Aorta (tissue), 5 donors: Measurements from ENCODE around the gene AK8. TPM values are rescaled to one million over a fixed set of nuclear protein-coding genes. Genes with fewer than 3 reads are reported as not detected.

Experiments used
- ATAC-seq: fragments of 200-7000 bp; cut with Tn5 transposase; one replicate; pipeline ENCODE4 v1.9.1; 2022; ENCODE audit warnings: moderate library complexity; ENCODE audit not compliant: low FRiP score
- DNase-seq, 2 donors: peaks; one replicate each; pipeline ENCODE4 v3.0.0-alpha.2; 2020
- H3K27ac ChIP-seq, 2 donors: one replicate each; pipeline ENCODE4 v1.5.1; 2013; ENCODE audit warnings: low read length in 2 of 2, mild to moderate bottlenecking in 2 of 2, moderate library complexity in 2 of 2, control low read depth in 1 of 2, inconsistent platforms in 1 of 2, low read depth in 1 of 2
- H3K27me3 ChIP-seq, 2 donors: one replicate each; pipeline ENCODE4 v1.6.1; 2013; ENCODE audit warnings: control low read depth in 1 of 2, low read length in 1 of 2, mild to moderate bottlenecking in 1 of 2, moderate library complexity in 1 of 2; ENCODE audit not compliant: insufficient read depth in 2 of 2, control insufficient read depth in 1 of 2
- H3K36me3 ChIP-seq, 2 donors: one replicate each; pipeline ENCODE4 v1.6.1; 2013; ENCODE audit warnings: control low read depth in 1 of 2, low read length in 1 of 2, mild to moderate bottlenecking in 1 of 2; ENCODE audit not compliant: insufficient read depth in 2 of 2, control insufficient read depth in 1 of 2
- H3K4me1 ChIP-seq, 2 donors: one replicate each; pipeline ENCODE4 v1.6.1; 2013; ENCODE audit warnings: low read length in 2 of 2, control low read depth in 1 of 2, mild to moderate bottlenecking in 1 of 2, moderate library complexity in 1 of 2; ENCODE audit not compliant: insufficient read depth in 2 of 2, control insufficient read depth in 1 of 2
- H3K4me3 ChIP-seq, 2 donors: one replicate each; pipeline ENCODE4 v1.5.1; 2013; ENCODE audit warnings: low read length in 2 of 2, control low read depth in 1 of 2, mild to moderate bottlenecking in 1 of 2
- H3K9me3 ChIP-seq: one replicate; pipeline ENCODE4 v1.6.1; 2013; ENCODE audit warnings: mild to moderate bottlenecking, low read length; ENCODE audit not compliant: control insufficient read depth
- WGBS, 2 donors: extraction: QIAGEN DNeasy Blood & Tissue Kit; methylation state at CpG; one replicate each; pipeline ENCODE4 v1.1.7; 2013; 5-methylcytosine and 5-hydroxymethylcytosine counted together
- intact Hi-C, 2 donors: fragments of 100-400 bp; cut with DNase I; formaldehyde crosslinking; loops; one replicate each; pipeline versions ENCODE4 v1.14.2 to v1.15.0; 2022
- polyA plus RNA-seq, 2 donors: library from polyadenylated mRNA; stranded (reverse); fragments of 200-250 nt; gene quantifications; one replicate each; pipeline ENCODE4 v1.2.3, GENCODE V29; 2013
- total RNA-seq, 2 donors: library from RNA; stranded (reverse); fragmentation: NEBNext Ultra II Directional; extraction: Animal tissue kit (Norgen Biotek cat#: 25700); gene quantifications; one replicate each; pipeline ENCODE4 v1.2.1, GENCODE V29; 2021
- donor health status: healthy with polysubstance abuse.
- donor health status: Bipolar disorder and iron deficiency.
- donor health status: DM: no; HTN: no; CAD: no.
- donor health status: DM: no; HTN: no; CAD: no.
- donor health status: DM: yes; HTN: yes; CAD: no.

The AK8 gene
- total and polyA plus RNA-seq, 4 donors, result 0.38 to 0.72 (median 0.71) TPM; not detected in 1

- DNase-seq (no peak), ATAC-seq (no peak)
- Histone ChIP-seq H3K36me3 (peaks cover 2 to 7% of the 10 kb centered on the region in 2 donors), H3K27me3 (no peaks in the 10 kb centered on the region), H3K27ac (no peak overlapping the region), H3K4me3 (no peak overlapping the region), H3K4me1 (no peaks in the 10 kb centered on the region), H3K9me3 (no peaks in the 10 kb centered on the region)
- intact Hi-C loops, result no loop called here
- WGBS, 2 donors, result 56 to 62% methylated on average over 1 of the region's 1 CpG
Measured at GRCh38 chr9:132690696-132691095, 187.4 kb downstream of the AK8 start.

- Histone ChIP-seq H3K4me1 (no peaks in the 10 kb centered on the region), H3K9me3 (no peaks in the 10 kb centered on the region), H3K36me3 (peaks cover 0 to 10% of the 10 kb centered on the region in 2 donors), H3K27me3 (no peaks in the 10 kb centered on the region), H3K4me3 (no peak overlapping the region), H3K27ac (no peak overlapping the region)
- no peak for DNase-seq
- intact Hi-C loops, result no loop called here
- 84 to 92% methylated on average over 1 of the region's 1 CpG for WGBS, 2 donors
- ATAC-seq, result no peak
Measured at GRCh38 chr9:132683873-132684272, 194.2 kb downstream of the AK8 start.

GRCh38 chr9:132681561-132681960 is 196.5 kb downstream of the AK8 start:
- Histone ChIP-seq H3K27ac (no peak overlapping the region), H3K36me3 (peaks cover 0 to 15% of the 10 kb centered on the region in 2 donors), H3K9me3 (no peaks in the 10 kb centered on the region), H3K4me1 (no peaks in the 10 kb centered on the region), H3K4me3 (no peak overlapping the region), H3K27me3 (no peaks in the 10 kb centered on the region)
- no peak for ATAC-seq
- DNase-seq, result no peak
- WGBS, 2 donors, result 76 to 81% methylated on average over 5 of the region's 5 CpGs
- intact Hi-C loops, result no loop called here

GRCh38 chr9:132679946-132680625 is 198.0 kb downstream of the AK8 start:
- 59 to 60% methylated on average over 3 of the region's 3 CpGs for WGBS, 2 donors
- DNase-seq, result no peak
- intact Hi-C loops, result no loop called here
- Histone ChIP-seq H3K4me1 (no peaks in the 10 kb centered on the region), H3K9me3 (no peaks in the 10 kb centered on the region), H3K27me3 (no peaks in the 10 kb centered on the region), H3K4me3 (no peak overlapping the region), H3K27ac (no peak overlapping the region), H3K36me3 (peaks cover 0 to 13% of the 10 kb centered on the region in 2 donors)
- ATAC-seq, result no peak

- no peak overlapping the region for H3K27ac ChIP-seq
- H3K9me3 ChIP-seq, result no peaks in the 10 kb centered on the region
- H3K27me3 ChIP-seq, result no peaks in the 10 kb centered on the region
- H3K36me3 ChIP-seq, result peaks cover 0 to 9% of the 10 kb centered on the region in 2 donors
- H3K4me3 ChIP-seq, result no peak overlapping the region
- intact Hi-C loops, result no loop called here
- DNase-seq, result no peak
- H3K4me1 ChIP-seq, result no peaks in the 10 kb centered on the region
- ATAC-seq, result no peak
- WGBS, 2 donors, result 94 to 96% methylated on average over 8 of the region's 8 CpGs
Measured at GRCh38 chr9:132677976-132678375, 200.1 kb downstream of the AK8 start.

Other genes starting within 250 kb of the AK8 start
- gene DDX31, start 208.3 kb downstream of the AK8 start, total RNA-seq, result 10 to 100 TPM in 1 of 2 donors, 1 to 10 TPM in 1; 7.8 to 13.3 TPM
- gene DDX31, start 208.3 kb downstream of the AK8 start, polyA plus RNA-seq, result 10 to 100 TPM in 1 of 2 donors, 1 to 10 TPM in 1; 2.8 to 14.1 TPM
- 10 to 100 TPM in 1 of 2 donors, 1 to 10 TPM in 1; 8.2 to 12.1 TPM for gene GTF3C4, start 207.8 kb downstream of the AK8 start, total RNA-seq
- gene GTF3C4, start 207.8 kb downstream of the AK8 start, polyA plus RNA-seq, result 1 to 10 TPM; 2.5 to 3.3 TPM
- 1 to 10 TPM; 2.3 to 5.5 TPM for gene SPACA9, start 614 bp upstream of the AK8 start, total RNA-seq
- 1 to 10 TPM; 4.6 to 7.9 TPM for gene SPACA9, start 614 bp upstream of the AK8 start, polyA plus RNA-seq
- 10 to 100 TPM; 37.4 to 61.3 TPM for gene TSC1, start 66.3 kb upstream of the AK8 start, total RNA-seq
- gene TSC1, start 66.3 kb upstream of the AK8 start, polyA plus RNA-seq, result 10 to 100 TPM in 1 of 2 donors, 1 to 10 TPM in 1; 8.9 to 22.9 TPM
- not detected for gene GFI1B, start 100.4 kb upstream of the AK8 start, total RNA-seq
- gene GFI1B, start 100.4 kb upstream of the AK8 start, polyA plus RNA-seq, result not detected
- gene GTF3C5, start 152.7 kb upstream of the AK8 start, total RNA-seq, result 10 to 100 TPM; 35.6 to 42.9 TPM
- gene GTF3C5, start 152.7 kb upstream of the AK8 start, polyA plus RNA-seq, result 10 to 100 TPM; 17.8 to 91.6 TPM
- 1 to 10 TPM; 3.6 to 4.5 TPM for gene CEL, start 183.7 kb upstream of the AK8 start, total RNA-seq
- 1 to 10 TPM; 1.5 to 3.9 TPM for gene CEL, start 183.7 kb upstream of the AK8 start, polyA plus RNA-seq
- gene RALGDS, start 243.0 kb upstream of the AK8 start, total RNA-seq, result 10 to 100 TPM; 32.7 to 61.2 TPM
- 10 to 100 TPM; 19.4 to 20.0 TPM for gene RALGDS, start 243.0 kb upstream of the AK8 start, polyA plus RNA-seq